GM19025 (cell line): ENCODE data around the gene TP63.

Experiments
- ATAC-seq: cut with Tn5 transposase; IDR thresholded peaks from one replicate; pipeline ENCODE4 v1.9.1; 2021; ENCODE audit warnings: mild to moderate bottlenecking, low read depth, moderate library complexity; ENCODE audit not compliant: unreplicated experiment

TP63 gene

GRCh38 chr3:189806171-189806951 lies 175.2 kb downstream of the TP63 start:
- no peak for ATAC-seq

GRCh38 chr3:189808246-189809007 lies 177.2 kb downstream of the TP63 start:
- no peak for ATAC-seq

- ATAC-seq: no peak
These were observed 178.4 kb downstream of the TP63 start for GRCh38 chr3:189809583-189809982.

- no peak for ATAC-seq
These were observed 181.7 kb downstream of the TP63 start for GRCh38 chr3:189812806-189813465.

GRCh38 chr3:189813647-189814240 lies 182.6 kb downstream of the TP63 start:
- no peak for ATAC-seq

GRCh38 chr3:189820365-189820720 lies 189.2 kb downstream of the TP63 start:
- peak; percentile 77 for ATAC-seq

GRCh38 chr3:189821262-189821661 lies 190.1 kb downstream of the TP63 start:
- no peak for ATAC-seq

GRCh38 chr3:189822726-189823125 lies 191.5 kb downstream of the TP63 start:
- no peak for ATAC-seq

GRCh38 chr3:189824629-189825312 lies 193.6 kb downstream of the TP63 start:
- no peak for ATAC-seq

GRCh38 chr3:189826566-189826965 lies 195.4 kb downstream of the TP63 start:
- ATAC-seq: no peak

GRCh38 chr3:189827108-189827507 lies 195.9 kb downstream of the TP63 start:
- no peak for ATAC-seq

GRCh38 chr3:189830401-189830800 lies 199.2 kb downstream of the TP63 start:
- ATAC-seq: no peak

GRCh38 chr3:189833266-189833665 lies 202.1 kb downstream of the TP63 start:
- no peak for ATAC-seq

- ATAC-seq: no peak
These were observed 202.8 kb downstream of the TP63 start for GRCh38 chr3:189833996-189834395.

- no peak for ATAC-seq
These were observed 203.3 kb downstream of the TP63 start for GRCh38 chr3:189834462-189834861.

- ATAC-seq: no peak
These were observed 205.6 kb downstream of the TP63 start for GRCh38 chr3:189836795-189837194.

- no peak for ATAC-seq
These were observed 207.1 kb downstream of the TP63 start for GRCh38 chr3:189838291-189838690.

GRCh38 chr3:189839576-189839975 lies 208.4 kb downstream of the TP63 start:
- no peak for ATAC-seq

- ATAC-seq: no peak
These were observed 210.4 kb downstream of the TP63 start for GRCh38 chr3:189841473-189842205.
